Measurements from ENCODE around the gene TMEM213. TPM values are rescaled to one million over a fixed set of nuclear protein-coding genes. Genes with fewer than 3 reads are reported as not detected.

The TMEM213 gene
- polyA plus RNA-seq, 1 donor from 2014 or later = not detected

GRCh38 chr7:138882249-138882648 lies 84.5 kb downstream of the TMEM213 start:
- Histone ChIP-seq H3K27ac (ENCODE audit: low read length) (no peak overlapping the region), H3K9me2 (ENCODE audit: insufficient read depth, low read length) (no peaks in the 10 kb centered on the region), H2AFZ (ENCODE audit: low read depth, low read length) (no peak overlapping the region), H3K27me3 (ENCODE audit: insufficient read depth, low read depth, low read length) (no peaks in the 10 kb centered on the region), H3K4me3 (ENCODE audit: low read length) (no peak overlapping the region), H4K20me1 (ENCODE audit: insufficient read depth) (no peaks in the 10 kb centered on the region), H3K79me2 (replicated peaks; ENCODE audit: insufficient read depth, low read length) (no peaks in the 10 kb centered on the region), H3K9ac (ENCODE audit: low read length) (no peak overlapping the region), H3K36me3 (ENCODE audit: insufficient read depth, low read length) (peaks cover 4% of the 10 kb centered on the region), H3K9me3 (ENCODE audit: low read length) (no peaks in the 10 kb centered on the region), H3F3A (ENCODE audit: insufficient read depth, low read length, poor library complexity, severe bottlenecking) (no peaks in the 10 kb centered on the region), H3K4me2 (ENCODE audit: low read length) (no peak overlapping the region)
- TF ChIP-seq REST (IDR thresholded peaks at IDR 0.05; ENCODE audit: borderline replicate concordance) (no peak), EZH2 (IDR thresholded peaks at IDR 0.05; ENCODE audit: borderline replicate concordance, insufficient read depth, low read length, poor library complexity, severe bottlenecking) (no peak), TAF1 (IDR thresholded peaks at IDR 0.05; ENCODE audit: low read depth) (no peak), MXI1 (conservative IDR thresholded peaks at IDR 0.05; ENCODE audit: poor library complexity, severe bottlenecking) (no peak), SMC3 (conservative IDR thresholded peaks at IDR 0.05; ENCODE audit: poor library complexity) (no peak), RAD21 (conservative IDR thresholded peaks at IDR 0.05) (no peak), EP300 (conservative IDR thresholded peaks at IDR 0.05; ENCODE audit: poor library complexity, severe bottlenecking) (no peak)

- H3F3A ChIP-seq (ENCODE audit: insufficient read depth, low read length, poor library complexity, severe bottlenecking) = no peaks in the 10 kb centered on the region
- H3K9me2 ChIP-seq (ENCODE audit: insufficient read depth, low read length) = no peaks in the 10 kb centered on the region
- no peak overlapping the region for H3K4me2 ChIP-seq (ENCODE audit: low read length)
- H4K20me1 ChIP-seq (ENCODE audit: insufficient read depth) = no peaks in the 10 kb centered on the region
- no peak overlapping the region for H3K27ac ChIP-seq (ENCODE audit: low read length)
- H3K79me2 ChIP-seq (replicated peaks; ENCODE audit: insufficient read depth, low read length) = no peaks in the 10 kb centered on the region
- H3K9ac ChIP-seq (ENCODE audit: low read length) = no peak overlapping the region
- no peaks in the 10 kb centered on the region for H3K27me3 ChIP-seq (ENCODE audit: insufficient read depth, low read depth, low read length)
- no peak for TF ChIP-seq CTCF (IDR thresholded peaks at IDR 0.05; ENCODE audit: poor library complexity, severe bottlenecking)
- H2AFZ ChIP-seq (ENCODE audit: low read depth, low read length) = no peak overlapping the region
- no peak overlapping the region for H3K4me3 ChIP-seq (ENCODE audit: low read length)
- peaks cover 4% of the 10 kb centered on the region for H3K36me3 ChIP-seq (ENCODE audit: insufficient read depth, low read length)
- no peaks in the 10 kb centered on the region for H3K9me3 ChIP-seq (ENCODE audit: low read length)
Measured at GRCh38 chr7:138885383-138886147, 87.8 kb downstream of the TMEM213 start.
